GM18909 (cell line): ENCODE results near the gene ERCC4.

Experiments
- ATAC-seq: cut with Tn5 transposase; IDR thresholded peaks from one replicate; pipeline ENCODE4 v1.9.1; 2021; ENCODE audit warnings: mild to moderate bottlenecking; ENCODE audit not compliant: unreplicated experiment, poor library complexity

Gene ERCC4

DNA sequence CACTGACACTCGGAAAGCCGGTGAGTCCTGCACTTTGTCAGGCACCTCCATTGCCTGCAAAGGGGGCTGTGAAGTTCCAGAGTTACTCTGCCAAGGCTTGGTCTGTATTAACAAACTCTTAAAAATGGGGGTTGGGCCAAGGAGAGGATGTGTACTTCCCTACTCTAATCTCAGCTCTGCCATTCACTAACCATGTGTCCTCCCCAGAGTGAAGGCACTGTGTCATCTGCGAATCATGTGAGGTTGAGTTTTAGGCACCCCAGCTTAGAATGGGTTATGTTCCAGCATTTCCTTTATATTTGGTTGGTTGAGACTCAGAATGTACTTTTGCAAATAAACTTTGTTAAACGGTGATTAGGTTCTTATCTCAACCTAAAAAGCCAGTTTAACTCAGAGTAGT, 24.9 kb downstream of the ERCC4 start:
- ATAC-seq = no peak

DNA sequence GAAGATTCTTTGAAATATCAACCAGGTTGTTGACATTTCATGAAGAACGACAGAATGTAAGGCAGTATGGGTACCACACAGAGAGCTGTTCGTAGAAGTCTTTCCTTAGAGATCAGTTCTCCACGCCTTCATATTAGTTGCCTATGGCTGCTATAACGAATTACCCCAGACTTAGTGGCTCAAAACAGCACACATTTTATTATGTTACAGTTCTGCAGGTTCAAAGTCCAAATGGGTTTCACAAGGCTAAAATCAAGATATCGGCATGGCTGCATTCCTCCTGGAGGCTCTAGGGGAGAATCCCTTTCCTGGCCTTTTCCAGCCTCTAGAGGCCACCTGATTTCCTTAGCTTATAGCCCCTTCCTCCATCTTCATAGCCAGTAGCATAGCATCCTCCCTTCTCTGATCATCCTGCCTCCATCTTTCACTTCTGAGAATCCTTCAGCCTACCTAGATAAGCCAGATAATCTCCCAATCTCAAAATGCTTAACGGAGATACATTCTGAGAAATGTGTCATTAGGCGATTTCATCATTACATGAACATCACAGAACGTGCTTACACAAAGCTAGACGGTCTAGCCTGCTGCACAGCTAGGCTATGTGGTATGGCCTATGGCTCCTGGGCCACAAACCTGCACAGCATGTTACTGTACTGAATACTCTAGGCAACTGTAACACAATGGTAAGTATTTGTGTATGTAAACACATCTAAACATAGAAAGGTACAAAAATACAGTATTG, 26.0 kb downstream of the ERCC4 start:
- no peak for ATAC-seq

DNA sequence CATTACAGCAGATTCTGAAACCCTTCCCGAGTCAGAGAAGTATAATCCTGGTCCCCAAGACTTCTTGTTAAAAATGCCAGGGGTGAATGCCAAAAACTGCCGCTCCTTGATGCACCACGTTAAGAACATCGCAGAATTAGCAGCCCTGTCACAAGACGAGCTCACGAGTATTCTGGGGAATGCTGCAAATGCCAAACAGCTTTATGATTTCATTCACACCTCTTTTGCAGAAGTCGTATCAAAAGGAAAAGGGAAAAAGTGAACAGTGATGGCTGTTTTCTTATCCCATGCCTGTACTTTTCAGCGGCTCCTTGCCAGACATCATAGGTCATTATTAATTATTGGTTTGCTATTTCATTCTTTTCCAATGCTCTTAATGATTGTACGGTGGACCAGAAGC, 28.1 kb downstream of the ERCC4 start:
- no peak for ATAC-seq

DNA sequence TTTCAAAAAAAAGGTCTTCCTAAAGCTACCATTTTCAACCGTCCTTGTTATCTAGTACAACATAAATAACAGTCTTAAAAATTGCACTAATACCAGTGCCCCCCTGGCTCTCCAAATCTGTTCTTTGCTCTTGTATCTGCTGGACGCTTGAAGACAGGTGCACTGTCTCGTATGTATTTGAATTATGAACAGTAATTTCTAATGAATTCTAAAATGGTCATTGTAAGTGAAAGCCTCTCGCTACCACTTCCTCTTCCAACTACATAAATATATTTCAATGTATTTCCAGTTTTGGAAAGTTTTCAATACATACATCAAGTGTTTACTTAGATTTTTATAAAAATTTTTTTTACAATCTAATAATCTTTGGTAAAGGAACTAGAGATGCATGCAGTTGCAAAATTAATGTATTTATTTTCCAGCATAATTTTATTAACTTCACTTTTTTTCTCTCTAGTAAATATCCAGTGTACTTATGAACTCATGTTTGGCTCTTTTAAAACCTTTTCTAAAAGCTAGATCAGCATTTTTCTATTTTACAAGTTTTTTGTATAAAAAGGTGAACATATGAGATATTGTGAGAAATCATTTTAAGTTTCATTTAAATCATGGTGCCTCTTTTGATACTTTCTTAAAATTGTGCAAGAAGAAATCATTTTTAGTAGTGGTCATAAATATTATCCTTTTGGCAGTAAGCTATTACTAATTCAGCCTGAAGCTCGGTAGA, 31.0 kb downstream of the ERCC4 start:
- no peak for ATAC-seq

DNA sequence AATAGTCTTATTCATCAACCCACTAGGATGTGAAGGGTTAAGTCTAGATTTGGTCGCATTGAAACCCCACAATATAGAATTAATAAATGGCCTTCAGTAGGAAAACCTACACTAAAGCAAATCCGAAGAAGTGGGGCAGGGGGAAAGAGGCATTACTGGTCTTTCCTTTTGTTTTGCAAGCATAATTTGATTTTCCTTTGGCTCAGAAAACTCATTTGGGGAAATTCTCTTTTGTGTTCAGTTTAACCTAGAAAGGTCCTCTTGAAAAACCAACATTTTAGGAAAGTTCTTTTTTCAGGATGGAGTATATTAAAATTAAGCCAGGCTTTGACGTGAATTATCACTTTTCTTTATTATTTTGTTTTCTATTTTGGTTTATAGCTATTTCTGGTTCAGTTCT, 31.7 kb downstream of the ERCC4 start:
- no peak for ATAC-seq

DNA sequence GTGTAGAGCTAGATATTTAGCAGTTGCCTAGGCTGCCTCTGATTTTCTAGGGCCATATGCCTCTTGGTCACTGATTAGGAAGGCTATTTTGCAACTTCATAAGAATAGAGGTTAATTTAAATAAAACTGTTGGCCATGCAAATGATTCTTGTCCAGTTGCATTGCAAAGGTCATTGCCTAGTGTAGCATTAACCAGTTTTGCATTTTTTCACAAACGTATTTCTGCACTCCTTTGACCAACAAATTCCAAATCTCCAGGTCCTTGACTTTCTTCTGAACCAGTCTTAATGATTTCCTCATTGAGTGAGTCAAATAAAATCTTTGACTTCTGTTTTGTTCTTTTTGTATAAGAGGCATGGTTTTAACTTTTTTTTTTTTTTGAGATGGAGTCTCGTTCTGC, 33.5 kb downstream of the ERCC4 start:
- ATAC-seq = no peak

DNA sequence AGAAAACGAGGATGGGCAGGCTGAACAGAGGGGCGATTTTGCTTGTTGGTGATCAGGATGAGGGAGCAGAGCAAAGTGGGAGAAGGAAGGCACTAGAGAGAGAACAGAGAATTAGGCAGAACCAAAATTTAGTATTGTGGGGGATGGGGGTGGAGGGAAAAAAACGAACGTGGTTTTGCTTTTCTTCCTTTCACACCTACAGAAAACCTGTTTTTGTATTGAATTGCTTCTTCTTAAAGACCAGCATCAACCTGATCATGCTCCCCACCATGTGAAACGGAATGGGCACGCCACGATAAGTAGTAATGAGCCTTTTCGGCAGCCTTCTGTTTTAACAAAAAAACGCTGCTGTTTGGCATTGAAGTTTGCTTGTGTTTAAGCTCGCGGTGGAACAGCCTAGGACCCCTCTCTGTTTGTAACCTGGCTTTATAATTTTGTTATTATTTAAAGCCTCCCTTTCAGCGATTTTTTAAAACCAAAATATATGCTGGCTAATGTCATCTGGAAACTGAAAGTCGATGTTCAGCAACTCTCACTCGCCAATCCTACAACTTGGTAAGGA, 36.8 kb downstream of the ERCC4 start:
- no peak for ATAC-seq

DNA sequence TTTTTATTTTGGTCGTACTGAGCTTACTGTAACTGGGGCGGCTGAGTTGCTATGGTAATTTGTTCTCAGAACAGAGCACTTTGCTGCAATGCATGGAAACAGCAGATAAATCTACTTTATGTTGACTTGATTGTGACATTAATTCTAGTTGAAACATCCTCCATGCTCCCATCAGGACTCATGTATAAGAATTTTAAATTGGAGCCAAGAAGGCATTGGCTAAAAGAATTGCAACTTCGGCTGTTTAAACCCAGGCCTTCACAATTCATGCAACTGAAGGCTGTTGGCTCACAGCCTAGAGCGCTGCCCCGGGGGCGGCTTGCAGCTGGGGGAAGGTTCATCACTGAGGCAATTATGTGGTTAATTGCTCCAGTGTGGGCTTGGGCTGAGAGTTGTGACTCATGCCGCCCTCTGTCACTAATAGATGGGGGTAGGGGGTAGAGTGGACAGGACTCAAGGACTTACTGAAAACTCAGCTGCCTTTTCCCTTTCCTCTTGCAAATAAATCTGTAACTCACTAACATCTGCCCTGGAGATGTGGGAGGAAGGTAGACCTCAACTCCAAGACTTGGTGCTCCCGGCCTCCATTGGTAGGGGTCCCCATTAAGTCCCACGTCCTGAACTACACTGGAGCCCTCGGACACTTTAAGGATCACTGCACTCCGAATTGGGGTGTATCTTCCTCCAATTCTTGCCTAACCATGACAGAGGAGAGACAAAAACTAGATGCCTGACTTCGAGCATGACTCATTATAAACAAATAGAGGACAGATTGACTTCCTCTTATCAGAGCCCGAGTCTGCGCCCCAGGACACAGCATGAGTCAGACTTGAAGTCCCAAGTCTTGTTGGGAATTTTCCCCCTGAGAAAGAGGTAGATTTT, 37.5 kb downstream of the ERCC4 start:
- peak; percentile 73 for ATAC-seq

DNA sequence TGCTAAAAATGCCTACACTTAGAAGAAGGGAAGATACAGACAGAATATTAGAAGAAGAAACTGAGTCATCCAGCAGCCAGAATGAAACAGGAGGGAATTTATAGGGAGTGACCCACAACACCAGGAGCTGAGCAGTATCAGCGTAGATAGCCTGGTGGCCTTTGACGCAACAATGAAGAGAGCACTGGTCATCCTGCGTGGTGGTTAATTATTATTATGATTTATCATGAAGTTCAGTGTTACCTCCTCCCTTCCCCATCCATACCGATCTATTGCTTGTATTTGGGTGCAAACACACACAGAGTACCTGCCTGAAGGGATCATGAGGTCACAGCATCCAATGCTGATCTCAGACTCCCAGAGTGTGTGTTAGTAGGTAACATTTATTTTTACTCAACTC, 38.5 kb downstream of the ERCC4 start:
- ATAC-seq = no peak

DNA sequence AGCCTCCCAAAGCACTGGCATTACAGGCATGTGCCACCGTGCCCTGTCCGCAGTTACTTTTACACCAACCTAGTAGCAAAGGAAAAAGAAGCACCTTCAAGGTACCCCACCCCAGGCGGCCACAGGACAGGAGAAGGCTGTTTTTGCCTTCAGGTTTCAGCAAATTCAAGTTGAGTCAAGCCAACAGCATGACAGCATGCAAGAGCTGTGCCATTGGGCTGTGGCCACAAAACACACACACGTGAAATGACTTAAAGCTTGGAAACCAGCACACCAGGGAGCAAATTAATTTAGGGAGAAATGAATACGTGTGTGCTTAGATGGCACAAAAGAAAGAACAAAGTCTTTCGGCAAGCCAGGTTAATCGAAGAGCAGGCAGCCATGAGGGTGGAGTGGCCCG, 39.7 kb downstream of the ERCC4 start:
- no peak for ATAC-seq

DNA sequence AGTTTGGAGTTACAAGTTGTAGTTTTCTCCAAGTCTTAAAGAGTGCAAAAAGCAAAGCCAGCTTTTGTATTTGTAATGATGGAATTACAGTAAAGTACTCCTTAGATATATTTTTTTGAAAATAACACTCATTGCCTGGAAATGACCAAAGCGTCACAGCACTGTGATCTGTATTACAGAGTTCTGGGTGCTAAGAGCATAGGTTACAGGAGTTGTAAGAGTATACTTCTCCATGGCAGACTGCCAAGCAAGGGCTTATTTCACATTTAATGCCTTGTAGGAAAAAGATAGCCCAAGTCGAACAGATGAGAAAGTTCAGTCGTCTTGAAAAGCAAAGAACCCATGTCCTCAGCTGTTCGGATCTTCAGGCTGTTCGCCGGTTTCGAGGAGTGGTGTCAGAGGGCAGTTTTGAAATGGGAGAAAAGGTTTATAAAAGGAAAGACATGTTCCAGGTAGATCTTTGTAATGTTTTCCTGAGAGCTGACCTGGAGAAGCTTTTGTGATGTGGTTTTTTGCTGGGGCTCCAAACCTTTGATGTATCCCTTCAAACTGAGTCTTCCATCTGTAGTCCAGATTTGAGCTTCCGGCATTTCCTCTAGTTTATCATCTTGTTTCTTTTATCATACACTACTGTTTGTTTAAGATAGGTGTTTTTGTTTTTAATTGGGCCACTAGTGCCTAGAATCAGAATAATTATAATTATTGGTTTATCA, 41.3 kb downstream of the ERCC4 start:
- ATAC-seq = no peak

DNA sequence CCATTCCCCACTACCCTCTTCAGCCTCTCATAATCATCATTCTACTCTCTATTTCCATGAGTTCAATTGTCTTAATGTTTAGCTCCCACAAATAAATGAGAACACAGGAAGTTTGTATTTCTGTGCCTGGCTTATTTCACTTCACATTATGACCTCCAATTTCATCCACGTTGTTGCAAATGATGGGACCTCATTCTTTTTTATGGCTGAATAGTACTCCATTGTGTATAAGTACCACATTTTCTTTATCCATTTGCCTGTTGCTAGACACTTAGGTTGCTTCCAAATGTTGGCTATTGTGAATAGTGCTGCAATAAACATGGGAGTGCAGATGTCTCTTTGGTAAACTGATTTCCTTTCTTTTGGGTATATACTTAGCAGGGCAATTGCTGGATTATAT, 42.3 kb downstream of the ERCC4 start:
- no peak for ATAC-seq

DNA sequence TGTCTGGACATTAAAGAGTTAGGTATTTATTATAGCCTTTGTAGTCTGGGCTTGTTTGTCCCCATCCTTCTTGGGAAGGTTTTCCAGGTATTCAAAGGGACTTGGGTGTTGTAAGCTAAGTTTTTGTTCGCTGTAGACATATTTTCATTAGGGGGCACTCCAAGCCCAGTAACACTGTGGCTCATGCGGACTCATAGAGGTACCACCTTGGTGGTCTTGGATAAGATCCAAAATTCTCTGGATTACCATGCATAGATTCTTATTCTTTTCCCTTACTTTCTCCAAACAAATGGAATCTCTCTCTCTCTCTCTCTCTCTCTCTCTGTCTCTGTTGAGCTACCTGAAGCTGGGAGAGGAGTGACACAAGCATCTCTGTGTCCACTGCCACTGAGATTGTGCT, 48.9 kb downstream of the ERCC4 start:
- ATAC-seq = no peak

DNA sequence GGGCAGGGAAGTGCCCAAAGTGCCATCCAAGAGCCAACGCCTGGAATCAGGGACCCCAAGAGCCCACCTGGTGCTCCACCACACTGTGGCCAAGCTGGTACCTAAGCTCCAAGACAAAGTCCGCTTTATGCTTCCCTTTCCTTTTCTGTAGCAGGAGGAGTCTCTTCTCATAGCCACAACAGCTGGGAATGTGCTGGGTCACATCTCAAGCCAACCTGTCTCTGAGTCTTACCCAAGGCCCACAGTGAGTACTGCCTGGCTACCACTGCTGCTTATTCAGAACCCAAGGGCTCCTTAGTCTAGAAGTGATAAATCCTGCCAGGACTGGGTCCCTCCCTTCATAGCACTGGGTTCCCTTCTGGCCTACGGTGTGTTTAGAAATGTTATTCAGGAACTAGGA, 49.8 kb downstream of the ERCC4 start:
- no peak for ATAC-seq

DNA sequence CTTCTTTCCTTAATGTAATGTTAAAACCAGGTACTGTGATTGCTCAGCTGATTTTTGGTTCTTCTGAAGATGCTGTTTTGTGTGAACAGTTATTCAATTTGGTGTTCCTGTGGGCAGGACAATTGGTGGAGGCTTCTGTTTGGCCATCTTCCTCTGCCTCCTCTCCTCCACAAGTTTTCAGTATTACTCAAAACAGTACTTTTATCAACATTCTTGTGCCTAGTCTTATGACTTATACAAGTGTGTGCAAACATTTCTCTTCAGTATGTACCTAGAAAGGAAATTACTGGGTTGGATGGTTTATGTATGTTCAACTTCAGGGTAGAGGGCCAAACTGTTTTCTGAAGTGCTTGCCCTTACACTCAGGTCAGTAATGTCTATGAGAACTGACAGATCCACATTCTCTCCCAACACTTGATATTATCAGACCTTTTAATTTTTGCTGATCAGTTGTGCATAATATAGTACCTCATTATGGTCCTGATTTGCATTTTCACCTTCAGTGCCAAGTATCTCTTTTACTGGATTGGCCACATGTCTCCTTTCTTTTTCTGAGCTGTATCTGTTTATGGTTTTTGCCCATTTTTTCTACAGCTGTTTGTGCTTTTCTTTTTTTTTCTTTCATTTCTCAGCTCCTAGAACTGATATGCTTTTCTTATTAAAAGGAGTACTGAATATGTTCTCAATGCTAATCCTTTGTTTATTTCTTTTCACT, 50.9 kb downstream of the ERCC4 start:
- no peak for ATAC-seq

DNA sequence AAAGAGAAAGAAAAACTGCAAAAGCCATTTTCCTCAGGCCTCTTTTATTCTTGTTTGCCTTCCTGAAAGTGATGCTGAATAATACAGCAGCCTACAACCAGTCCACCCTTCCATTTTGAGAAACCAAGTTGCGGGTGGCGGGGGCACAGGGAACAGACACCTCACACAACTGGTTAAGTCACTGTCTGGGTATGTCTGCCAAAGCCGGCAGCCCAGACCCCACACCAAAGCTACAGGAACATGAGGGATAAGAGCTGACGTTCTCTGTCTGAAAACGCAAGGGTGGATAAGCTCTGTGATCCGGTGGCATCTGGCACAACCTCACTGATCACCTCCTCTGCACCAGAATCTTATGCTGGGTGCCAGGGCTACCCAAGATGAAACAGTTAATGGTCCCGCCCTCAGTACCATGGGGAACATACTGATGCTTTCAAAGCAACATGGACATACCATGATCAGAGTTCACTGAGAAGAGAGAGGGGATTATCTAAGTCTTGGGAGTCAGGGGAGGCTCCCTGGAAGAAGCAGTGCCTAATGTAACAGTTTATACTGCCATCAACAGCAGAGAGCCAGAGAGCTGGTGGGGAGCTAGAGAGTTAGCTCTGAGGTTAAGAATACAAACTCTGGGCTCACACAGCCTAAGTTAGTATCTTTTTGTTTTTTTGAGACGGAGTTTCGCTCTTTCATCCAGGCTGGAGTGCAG, 53.5 kb downstream of the ERCC4 start:
- no peak for ATAC-seq

DNA sequence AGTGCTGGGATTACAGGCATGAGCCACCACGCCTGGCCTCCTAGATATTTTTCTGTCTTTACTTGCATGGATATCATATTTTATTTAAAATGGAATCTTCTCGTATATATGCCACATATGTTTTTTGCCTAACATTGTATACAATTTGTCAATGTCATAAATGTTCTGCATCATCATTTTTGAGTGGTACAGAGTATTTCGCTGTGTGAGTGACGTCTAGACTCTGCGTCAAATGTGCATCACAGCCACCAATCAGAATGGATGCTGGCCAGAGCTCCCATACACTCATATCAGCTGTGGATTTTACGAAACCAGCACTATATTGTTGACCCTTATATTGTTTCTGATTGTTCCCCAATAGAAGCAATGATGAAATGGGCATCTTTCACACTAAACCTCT, 57.2 kb downstream of the ERCC4 start:
- no peak for ATAC-seq

DNA sequence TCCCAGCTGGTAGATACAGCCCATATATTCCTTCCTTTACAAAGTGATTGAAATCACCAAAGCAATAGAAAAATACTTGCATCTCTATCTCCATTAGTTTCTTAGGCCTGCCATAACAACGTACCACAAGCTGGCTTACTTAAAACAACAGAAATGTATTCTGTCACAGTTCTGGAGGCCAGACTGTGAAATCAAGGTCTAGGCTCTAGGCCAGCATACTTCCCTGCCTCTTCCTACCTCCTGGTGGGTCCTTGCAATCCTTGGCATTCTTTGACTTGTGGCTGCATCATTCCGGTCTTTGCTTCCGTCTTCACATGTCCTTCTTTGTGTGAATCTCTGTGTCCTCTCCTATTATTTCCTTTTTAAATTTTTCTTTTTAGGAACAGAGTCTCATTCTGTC, 62.5 kb downstream of the ERCC4 start:
- ATAC-seq = no peak

DNA sequence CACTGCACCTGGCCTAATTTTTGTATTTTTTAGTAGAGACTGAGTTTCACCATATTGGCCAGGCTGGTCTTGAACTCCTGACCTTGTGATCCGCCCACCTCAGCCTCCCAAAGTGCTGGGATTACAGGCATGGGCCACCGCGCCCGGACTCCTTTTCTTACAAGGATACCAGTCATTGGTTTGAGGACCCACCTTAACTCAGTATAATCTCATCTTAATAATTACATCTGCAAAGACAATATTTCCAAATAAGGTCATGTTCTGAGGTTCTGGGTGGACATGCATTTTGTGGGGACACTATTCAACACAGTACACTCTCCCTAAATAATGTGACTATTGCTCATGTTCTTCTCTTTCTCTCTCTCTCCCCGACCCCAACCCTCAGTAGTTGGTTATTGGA, 63.7 kb downstream of the ERCC4 start:
- ATAC-seq = no peak
